IPS-NIHi7 (cell line): ENCODE results near the gene CDC6.

ENCODE experiments used
- DNase-seq: peaks from one replicate; pipeline ENCODE4 v3.0.0; 2012; ENCODE audit warnings: mixed read lengths; ENCODE audit errors: extremely low spot score

CDC6 gene

DNA sequence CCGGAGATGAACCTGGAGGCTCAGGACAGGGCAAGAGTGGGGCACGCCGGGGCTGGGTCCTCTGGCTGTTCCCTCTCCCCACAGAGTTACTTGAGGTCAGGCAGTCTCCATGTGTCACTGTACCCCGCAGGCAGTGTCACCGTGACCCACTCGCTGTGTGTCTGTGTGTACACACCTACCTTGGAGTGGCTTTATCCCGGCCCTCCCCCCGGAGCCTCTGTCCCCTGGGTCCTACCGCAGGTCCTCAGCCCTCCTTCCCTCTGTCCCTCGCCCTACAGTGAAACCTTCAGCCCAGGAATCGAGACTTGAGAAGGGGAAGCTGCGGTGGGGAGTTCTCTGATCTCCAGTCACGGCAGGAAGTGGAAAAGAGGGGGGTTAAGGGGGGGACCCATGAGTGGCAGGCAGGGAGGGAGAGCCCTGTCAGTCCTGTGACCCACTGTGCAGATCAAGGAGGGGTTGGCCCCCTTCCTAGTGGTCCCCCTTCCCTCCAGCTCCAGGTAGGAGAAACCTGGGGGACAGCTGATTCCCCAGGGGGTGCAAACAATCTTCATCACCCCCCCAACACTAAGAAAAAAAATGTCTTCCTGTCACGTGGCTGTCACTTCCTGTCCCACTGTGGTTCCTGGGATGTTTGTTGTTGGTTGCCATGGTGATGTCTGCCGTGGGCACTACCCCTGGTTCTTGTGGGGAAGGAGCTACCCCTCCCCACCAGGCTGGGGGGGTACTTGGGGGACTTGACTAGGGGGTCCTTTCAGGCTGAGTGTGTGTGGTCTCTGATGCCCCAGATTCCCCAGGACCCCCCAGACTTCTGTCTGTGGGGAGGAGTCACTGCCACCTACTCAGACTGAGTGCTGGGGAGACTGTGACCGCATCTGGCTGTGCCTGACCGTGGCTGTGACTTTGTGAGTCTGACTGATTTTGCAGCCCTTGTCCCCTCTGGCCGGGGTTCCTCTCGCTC lies 35.0 kb downstream of the CDC6 start:
- DNase-seq = no peak

DNA sequence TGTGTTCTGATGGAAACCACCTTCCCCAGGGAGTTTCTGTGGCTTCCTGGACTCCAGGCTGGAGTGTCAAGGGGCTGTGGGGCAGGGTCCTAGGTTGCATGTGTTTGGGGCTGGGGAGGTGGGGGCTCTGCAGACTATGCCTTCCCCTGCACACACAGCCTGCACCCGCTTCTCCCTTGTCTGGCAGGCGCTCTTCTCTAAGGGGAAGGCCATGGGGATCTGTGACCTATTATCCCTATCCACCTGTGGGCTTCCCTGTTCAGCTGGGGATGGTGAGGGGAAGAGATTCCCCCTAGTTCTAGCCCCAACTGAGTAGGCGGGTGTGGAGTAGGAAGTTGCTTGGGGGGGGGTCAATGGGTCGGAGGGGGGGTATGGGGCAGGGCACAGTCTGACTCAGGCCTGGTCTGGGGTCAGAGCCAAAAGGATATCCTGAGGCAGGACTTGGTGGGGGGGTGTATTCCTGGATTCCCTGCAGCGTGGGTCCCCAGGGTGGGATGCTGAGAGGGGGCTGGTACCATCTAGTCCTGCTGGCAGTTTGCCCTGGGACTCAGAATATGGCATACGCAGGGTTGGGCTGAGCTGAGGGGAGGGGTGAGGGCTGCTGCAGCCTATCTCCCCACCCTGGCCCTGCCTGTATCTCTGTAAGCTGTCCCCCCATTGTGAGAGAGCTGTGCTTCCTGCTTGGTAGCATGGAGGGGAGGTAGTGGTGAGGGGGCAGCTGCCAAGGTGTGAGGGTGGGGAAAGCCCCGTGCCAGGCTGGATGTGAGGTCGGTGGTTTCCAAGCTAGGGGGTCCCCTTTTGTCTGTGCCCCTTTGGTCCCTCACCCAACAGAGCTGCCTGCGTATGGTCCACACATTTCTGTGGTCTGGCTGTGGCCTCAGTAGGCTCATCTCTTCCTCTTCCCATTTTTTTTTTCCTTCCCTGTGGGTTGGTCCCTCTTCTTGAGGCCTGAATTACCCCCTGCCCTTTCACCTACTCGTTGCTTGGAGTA lies 36.0 kb downstream of the CDC6 start:
- no peak for DNase-seq

DNA sequence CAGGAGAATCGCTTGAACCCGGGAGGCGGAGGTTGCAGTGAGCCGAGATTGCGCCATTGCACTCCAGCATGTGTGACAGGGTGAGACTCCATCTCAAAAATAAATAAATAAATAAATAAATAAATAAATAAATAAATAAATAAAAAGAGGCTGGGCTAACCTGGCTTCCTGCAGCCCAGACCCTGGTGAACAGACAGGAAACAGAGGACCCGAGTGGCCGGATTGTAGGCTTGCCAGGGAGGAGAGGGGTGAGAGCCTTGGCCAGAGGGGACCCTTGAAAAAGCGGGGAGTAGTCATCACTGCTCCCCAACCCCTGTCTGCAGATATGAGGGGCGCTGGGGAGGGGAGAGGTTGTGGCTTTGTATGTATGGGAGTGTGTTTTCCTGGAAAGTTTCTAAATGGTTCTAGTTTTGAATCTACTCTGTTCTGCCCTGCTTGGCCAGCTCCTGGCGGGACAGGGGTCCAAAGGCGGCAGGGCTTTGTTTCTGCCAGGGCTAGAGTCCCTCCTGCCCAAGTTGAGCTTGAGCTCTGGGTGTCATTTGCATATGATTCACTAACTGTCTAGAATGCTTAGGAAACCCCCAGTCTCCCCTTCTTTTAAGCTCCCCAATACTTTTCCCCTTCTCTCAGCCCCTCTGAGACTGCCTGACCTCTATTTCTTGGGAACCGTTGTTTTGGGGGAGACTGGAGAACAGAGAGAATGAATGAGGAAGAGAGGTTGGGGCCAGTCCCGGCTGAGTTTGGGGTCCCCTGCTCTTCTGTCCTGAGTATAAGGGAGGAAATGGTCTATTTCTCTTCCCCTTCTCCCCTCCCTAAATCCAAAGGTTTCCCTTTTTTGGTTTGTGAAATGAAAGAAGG lies 37.7 kb downstream of the CDC6 start:
- DNase-seq = no peak

DNA sequence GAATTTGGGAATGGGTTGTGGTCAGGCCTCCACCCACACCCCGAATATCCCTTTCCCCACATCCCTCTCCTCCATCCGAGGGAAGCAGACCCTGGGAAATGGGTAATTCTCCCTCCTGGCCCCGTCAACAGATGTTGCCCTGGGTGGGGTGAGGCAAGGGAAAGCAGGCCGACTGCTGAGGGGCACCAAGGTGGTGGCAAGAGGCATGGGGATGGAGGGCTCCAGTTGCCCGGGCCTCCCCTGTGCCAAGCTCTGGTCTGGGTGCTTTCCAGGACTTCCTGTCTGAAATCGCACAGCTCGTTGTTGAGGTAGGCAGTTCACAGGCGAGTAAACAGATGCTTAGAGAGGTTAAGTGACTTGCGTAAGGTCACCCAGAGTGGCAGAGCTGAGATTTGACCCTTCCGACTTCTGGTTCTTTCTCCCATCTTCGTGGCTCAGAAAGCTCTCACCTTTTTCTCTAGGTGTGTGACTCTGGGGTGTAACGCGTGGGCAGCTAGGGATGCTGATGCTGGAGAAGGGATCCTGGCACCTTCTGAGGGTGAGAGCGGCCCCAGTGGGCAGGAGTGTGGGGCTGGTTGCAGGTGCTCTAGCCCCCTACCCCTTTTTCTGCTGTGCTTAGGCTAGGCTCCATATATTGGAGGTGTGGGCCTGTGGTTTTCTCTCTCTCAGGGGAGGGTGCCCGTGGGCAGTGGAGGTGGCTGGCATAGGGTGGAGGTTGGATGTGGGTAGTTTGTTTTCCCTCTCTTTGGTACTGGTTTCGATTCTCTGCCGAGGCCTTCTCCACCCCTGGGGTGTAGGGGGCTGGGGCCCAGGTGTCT lies 38.5 kb downstream of the CDC6 start:
- no peak for DNase-seq

DNA sequence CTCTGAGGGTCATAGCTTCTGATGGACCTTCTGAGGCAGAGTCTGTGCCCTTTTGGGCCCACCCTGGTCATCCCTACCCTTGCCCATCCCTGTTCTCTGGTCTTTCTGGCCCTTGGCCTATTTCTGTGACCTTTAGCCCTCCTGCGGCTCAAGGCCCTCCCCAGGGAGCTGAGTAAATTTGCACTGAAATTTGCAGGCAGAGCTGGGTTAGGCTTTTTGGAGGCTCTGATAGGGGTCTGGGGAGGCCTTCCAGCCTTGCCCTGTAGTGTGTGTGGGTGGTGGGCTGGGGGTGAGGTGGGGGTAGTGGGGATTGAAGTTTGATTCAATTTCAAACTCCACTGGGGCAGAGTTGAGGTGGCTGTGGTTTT lies 39.1 kb downstream of the CDC6 start:
- DNase-seq = no peak

DNA sequence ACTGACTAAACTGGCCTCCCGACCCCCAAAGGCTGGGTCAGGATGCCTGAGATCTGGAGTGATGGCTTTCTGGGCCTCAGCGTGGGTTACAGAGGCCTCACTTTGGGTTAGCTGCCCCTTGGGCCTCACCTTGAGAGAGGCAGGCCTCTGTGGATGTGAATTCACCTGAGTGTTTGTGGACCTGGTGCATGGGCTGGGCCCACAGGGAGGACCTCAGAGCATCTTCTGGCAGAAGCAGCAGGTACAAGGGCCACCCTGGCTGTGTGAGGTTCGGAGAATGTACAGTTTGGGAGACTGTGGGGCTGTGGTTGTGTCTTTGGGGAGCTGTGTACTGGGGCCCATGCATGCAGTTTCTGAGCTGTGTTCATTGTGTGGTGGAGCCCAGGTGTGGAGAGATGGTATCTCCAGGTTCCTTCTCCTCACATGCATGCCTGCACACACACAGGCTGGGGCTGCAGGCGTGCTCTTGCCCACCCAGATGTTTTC lies 39.6 kb downstream of the CDC6 start:
- no peak for DNase-seq

DNA sequence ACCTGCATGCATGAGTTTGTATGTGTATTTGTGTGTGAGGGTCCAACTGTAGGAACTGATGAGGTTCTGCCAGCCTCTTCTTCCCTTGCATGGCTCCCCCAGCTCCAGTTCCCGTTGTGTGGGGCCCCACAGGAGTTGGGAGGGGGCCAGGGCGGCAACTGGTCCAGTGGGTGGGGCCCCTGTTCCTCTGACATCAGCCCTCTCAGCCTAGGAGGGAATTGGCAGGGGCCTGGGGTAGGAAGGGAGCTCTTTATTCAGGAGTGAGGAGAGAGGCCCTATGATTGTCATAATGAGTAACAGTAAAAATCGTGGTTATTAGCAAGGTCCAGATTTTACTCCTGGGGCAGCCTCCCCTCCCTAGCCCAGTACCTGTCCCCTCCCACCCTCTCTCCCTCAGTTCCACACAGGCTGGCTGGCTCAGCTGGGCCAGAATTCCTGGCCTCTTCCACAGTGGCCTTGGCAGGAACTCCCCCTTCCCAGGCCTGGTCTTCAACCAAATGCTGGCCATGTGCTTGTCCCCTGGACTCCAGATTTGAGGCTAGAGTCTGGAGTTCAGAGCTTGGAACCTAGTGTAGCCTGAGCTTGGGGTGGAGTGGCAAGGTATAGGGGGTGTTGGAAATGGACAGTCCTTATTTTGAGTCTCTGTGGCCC lies 40.2 kb downstream of the CDC6 start:
- DNase-seq = no peak

DNA sequence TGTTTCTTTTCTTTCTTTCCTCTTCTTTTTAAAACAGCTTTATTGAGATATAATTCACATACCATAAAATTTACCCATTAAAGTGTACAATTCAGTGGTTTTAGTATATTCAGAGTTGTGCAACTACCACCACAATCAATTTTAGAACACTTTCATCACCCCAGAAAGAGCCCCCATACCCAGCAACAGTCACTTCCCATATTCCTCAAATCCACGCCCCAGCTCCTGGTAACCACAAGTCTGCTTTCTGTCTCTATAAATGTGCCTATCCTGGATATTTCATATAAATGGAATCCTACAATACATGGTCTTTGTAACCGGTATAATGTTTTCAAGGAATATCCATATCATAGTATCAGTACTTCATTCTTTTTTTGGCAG lies 40.7 kb downstream of the CDC6 start:
- DNase-seq = no peak

DNA sequence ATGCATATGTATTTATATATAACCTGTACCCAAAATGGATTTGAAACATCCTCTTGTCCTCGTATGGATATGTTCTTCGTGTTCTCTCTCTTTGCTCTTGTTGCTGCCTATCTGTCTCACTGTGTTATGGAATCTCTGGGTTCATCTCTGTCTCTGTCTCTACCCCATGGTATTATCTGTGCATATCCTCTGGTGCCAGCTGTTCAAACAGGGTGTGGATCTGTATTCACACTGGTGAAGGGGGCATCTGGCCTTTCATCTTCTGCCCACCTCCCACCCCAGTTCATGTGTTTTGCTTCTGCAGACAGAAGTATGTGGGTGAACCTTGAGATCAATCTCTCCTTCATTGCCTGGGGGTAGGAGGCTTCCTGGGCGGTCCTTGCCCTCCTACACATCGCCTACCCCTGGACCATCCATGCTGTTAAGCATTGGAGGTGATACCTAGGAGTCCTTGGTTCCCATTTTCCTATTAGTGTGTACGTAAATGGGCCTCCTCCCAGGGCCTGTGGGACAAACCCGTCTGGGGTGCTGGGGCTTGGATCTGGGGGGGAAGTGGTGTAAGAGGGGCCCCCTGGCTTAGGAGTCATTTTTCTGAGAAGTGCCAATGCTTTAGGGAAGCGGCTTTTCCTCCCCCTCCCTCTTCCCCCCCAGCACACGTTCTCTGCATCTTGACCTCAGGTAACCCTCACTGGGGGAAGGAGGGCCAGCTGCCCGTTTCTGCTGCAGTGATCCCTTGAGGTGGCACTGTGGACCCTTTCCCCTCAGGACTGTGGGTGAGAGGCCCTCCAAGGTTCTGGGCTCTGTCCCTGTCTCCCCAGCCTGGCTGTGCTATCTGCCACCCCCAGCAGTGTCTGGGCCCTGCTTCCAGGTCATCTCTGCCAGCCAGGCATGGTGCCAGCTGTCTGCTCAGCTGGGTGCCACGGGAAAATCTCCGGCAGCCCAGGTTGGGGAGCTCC lies 42.4 kb downstream of the CDC6 start:
- no peak for DNase-seq

DNA sequence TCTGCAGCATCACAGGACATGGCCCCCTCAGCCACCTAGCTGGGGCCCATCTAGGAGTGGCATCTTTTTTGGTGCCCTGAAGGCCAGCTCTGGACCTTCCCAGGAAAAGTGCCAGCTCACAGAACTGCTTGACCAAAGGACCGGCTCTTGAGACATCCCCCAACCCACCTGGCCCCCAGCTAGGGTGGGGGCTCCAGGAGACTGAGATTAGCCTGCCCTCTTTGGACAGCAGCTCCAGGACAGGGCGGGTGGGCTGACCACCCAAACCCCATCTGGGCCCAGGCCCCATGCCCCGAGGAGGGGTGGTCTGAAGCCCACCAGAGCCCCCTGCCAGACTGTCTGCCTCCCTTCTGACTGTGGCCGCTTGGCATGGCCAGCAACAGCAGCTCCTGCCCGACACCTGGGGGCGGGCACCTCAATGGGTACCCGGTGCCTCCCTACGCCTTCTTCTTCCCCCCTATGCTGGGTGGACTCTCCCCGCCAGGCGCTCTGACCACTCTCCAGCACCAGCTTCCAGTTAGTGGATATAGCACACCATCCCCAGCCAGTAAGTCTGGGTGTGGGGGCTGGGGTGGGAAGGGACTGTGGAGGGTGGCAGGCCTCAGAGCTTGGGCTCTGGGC lies 43.3 kb downstream of the CDC6 start:
- no peak for DNase-seq

DNA sequence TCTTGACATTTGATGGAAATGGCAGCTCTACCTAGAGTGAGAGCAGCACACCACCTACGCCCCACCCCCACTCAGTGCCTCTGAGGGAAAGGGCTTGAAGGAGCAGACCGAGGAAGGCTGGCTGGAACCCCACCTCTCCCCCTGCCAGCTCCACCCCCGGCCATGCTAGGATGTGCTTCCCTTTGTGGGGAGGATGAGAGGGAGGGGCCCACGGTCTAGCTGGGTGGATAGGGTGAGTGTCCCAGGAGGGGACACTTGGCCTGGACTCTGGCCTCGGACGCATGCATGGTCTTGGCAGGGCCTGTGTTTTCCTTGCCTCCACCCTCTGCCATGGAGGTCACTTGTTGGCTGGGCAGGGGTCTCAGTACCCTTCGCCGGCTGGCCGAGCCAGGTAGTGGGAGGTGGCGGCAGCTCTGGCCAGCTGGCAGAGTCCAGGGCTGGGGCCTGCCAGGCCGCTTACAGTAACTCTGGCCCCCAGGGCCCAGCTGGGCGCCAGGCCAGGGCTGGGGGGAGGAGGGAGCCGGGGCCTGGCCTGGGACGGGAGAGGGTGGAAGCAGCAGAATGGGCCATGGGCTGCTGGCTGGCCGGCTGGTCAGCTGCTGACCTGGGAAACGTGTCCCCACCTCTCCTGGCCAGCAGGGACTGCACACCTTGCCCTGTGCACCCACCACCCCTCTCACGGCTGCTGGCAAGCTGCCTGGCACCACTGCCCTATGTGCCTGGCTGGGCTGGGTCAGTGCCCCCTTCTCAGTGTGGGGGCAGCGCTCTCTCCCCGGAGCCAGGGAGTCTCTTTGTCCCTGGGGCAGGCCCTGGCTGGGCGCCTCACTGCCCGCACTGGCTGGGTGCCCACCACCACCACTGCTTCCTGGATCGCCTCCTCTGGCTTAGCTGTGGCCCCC lies 44.3 kb downstream of the CDC6 start:
- DNase-seq = no peak

DNA sequence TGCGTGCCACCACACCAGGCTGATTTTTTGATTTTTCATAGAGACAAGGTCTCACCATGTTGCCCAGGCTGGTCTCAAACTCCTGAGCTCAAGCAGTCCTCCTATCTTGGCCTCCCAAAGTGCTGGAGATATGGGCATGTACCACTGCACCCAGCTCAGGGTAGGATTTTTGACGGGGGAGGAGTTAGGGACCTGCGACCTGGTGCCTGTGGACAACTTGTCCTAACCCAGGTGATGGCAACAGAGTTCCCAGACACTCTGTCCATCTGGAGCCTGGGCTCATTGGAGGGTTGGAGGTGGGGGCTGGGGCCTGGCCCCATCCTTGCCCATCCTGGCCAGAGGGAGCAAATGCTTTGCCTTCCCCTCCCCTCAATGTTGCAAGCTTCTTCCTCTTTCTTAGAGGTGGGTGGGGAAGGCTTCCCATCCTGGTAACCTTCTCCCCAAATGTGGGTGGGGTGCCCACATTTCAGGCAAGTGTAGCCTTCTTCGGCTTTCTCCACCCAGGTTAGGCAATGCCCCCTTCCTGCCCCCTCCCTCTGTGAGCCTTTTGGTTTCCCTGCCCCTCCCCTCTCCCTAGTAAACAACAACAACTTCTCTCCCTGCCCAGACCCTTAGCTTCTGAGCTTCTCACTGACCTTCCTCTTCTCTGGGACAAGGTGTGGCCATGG lies 46.2 kb downstream of the CDC6 start:
- no peak for DNase-seq

DNA sequence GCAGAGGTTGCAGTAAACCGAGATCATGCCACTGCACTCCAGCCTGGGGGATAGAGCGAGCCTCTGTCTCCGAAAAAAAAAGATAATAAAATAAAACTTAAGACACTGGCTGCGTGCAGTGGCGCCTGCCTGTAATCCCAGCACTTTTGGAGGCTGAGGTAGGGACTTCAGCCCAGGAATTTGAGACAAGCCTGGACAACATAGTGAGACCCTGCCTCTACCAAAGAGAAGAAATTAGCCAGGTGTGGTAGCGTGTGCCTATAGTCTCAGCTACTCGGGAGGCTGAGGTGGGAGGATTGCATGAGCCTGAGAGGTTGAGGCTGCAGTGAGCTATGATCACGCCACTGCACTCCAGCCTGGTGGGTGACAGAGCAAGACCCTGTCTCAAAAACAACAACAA lies 47.9 kb downstream of the CDC6 start:
- no peak for DNase-seq

DNA sequence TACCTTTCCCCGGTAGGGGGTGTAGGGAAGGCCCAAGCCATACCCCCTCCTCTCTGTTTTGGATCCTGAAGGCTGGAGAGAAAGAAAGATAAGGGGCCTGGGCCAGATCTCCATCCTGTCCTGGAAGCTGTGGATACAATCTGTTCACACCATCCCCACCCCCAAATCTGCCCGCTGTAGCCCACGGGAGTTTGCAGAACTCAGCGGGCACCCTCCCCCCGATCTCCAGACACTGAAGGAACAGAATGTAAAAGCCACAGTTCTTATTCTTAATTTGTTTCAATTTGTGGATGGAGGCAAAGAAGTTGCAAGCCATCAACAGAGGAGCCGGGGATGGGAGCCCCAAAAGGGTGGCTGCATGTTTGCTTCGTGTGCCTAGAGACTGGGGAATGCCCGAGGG lies 49.7 kb downstream of the CDC6 start:
- DNase-seq = no peak

DNA sequence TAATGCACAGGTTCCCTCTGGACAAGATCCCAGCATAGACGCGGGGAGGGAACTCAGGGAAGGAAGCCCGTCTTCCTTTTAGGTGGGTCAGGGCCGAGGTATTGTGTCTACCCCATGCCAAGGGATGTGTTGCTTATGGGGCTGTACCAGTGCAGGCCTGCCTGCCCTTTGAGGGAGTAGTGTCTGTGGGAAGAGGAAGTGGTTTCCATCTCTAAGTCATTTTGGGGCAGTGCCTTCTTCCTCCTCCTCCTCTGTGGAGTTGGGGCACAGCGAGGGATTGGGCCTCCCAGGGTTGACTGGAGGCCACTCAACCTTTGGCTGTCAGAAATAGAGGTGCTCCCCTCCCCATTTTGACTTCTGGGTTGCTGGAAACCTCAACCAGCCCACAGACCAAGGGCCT lies 50.4 kb downstream of the CDC6 start:
- no peak for DNase-seq

DNA sequence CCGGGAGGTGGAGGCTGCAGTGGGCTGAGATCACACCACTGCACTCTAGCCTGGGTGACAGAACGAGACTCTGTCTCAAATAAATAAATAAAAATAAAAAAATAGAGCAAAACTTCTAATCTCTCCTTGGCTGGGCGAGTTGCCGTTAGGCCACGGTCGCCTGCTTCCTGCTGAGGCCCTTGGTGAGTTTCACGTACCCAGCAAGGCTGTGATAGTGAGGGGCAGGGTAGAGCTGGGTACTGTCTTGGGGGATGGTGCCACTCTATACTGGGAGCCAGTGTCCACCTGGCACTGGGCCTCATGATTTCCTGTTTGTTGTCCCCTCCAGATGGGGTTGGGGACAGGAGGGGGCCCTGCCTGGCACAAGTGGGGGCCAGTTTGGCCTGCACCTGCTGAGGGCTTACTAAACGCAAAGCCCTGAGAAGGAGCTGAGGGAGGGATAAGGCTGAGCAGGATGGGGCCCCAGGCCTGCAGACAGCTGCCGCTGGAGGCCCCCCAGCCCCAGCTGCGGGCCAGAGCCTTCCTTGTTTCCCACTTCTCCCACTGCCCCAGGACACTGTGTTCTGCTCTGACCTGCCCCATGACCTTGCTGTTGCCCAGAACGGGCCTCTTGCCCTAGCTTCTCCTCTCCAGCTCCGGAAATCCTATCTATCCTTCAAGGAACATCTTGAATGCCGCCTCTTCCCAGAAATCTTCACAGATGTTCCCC lies 51.4 kb downstream of the CDC6 start:
- no peak for DNase-seq
